Panc1 (cell line): ENCODE data around the gene VTI1A. TPM values are rescaled to one million over a fixed set of nuclear protein-coding genes. Genes with fewer than 3 reads are reported as not detected.

Experiments
- ATAC-seq: fragments of 200-7000 bp; cut with Tn5 transposase; 2 replicates; pipeline ENCODE4 v1.9.1; 2020; ENCODE audit warnings: mild to moderate bottlenecking, moderate library complexity
- BruUV-seq: library from RNA; stranded (reverse); fragments of 400-500 nt; replicated peaks from 2 replicates; lab custom pipeline; 2021; lab: Mats Ljungman, UMichigan
- CTCF ChIA-PET: fragments of 300-600 bp; sonication (Branson Sonifier 250); formaldehyde crosslinking; loops from one replicate; lab custom pipeline; 2022; ENCODE audit warnings: antibody characterized with exemption; lab: Charles Lee
- POLR2A ChIA-PET: fragments of 300-600 bp; sonication (Branson Sonifier 250); formaldehyde crosslinking; loops from one replicate; lab custom pipeline; 2022; ENCODE audit warnings: antibody characterized with exemption; lab: Charles Lee
- DNase-seq: peaks from one replicate; pipeline ENCODE4 v3.0.0-alpha.2; 2010; ENCODE audit warnings: low read depth, low spot score
- H3K27ac ChIP-seq: 2 replicates; pipeline ENCODE4 v1.5.1; 2011; ENCODE audit warnings: mild to moderate bottlenecking, low read length, inconsistent platforms
- H3K27me3 ChIP-seq: fragments of 200-500 bp; sonication (Bioruptor generic); 2 replicates; pipeline ENCODE4 v1.6.0; 2014; ENCODE audit warnings: low read length, inconsistent platforms; ENCODE audit not compliant: control insufficient read depth, insufficient read depth
- H3K36me3 ChIP-seq: fragments of 200-500 bp; sonication (Bioruptor generic); 2 replicates; pipeline ENCODE4 v1.5.1; 2014; ENCODE audit warnings: inconsistent platforms, mild to moderate bottlenecking, low read length, moderate library complexity; ENCODE audit not compliant: control insufficient read depth, insufficient read depth
- H3K4me1 ChIP-seq: 2 replicates; pipeline ENCODE4 v1.5.1; 2011; ENCODE audit warnings: inconsistent platforms, mild to moderate bottlenecking, low read length, moderate library complexity; ENCODE audit not compliant: control insufficient read depth, insufficient read depth
- H3K4me3 ChIP-seq, 2 experiments: 2 replicates each; pipeline ENCODE4 v1.5.1; 2011 to 2012; ENCODE audit warnings: low read depth in 2 of 2, low read length in 2 of 2, mild to moderate bottlenecking in 2 of 2, inconsistent platforms in 1 of 2, moderate library complexity in 1 of 2
- H3K9me3 ChIP-seq: fragments of 200-500 bp; sonication (Bioruptor generic); 2 replicates; pipeline ENCODE4 v1.5.1; 2014; ENCODE audit warnings: low read depth, mild to moderate bottlenecking, inconsistent platforms, low read length, moderate library complexity; ENCODE audit not compliant: control insufficient read depth, insufficient read depth
- CTCF ChIP-seq: fragments of 450-650 bp; IDR thresholded peaks from 2 replicates; pipeline ENCODE4 v1.5.1; 2017; ENCODE audit warnings: mild to moderate bottlenecking
- POLR2AphosphoS5 ChIP-seq: IDR thresholded peaks from 2 replicates; pipeline ENCODE4 v1.6.1; 2012; ENCODE audit warnings: mild to moderate bottlenecking, low read depth, low read length, moderate library complexity
- REST ChIP-seq, 2 experiments: IDR thresholded peaks; 2 replicates each; pipeline ENCODE4 v1.6.1; 2011 to 2012; ENCODE audit warnings: low read depth in 2 of 2, control low read depth in 1 of 2, low read length in 1 of 2, mild to moderate bottlenecking in 1 of 2, moderate library complexity in 1 of 2; ENCODE audit not compliant: insufficient read depth in 1 of 2
- SIN3A ChIP-seq: IDR thresholded peaks from 2 replicates; pipeline ENCODE4 v1.6.1; 2012; ENCODE audit warnings: low read depth, mild to moderate bottlenecking, low read length, moderate library complexity, borderline replicate concordance; ENCODE audit not compliant: insufficient read depth
- TCF7L2 ChIP-seq: IDR thresholded peaks from 2 replicates; pipeline ENCODE4 v1.6.1; 2011; ENCODE audit warnings: mild to moderate bottlenecking, low read depth, low read length, inconsistent platforms
- in situ Hi-C: cut with HindIII; loops from 2 replicates; pipeline ENCODE4 v1.10.0; 2016; ENCODE audit warnings: low sequenced_read_pairs, low pct_unique_long_range_greater_than_20kb
- intact Hi-C: fragments of 100-400 bp; cut with micrococcal nuclease; formaldehyde crosslinking; loops from one replicate; pipeline ENCODE4 v1.10.0; 2022; ENCODE audit not compliant: unreplicated experiment
- total RNA-seq: library from RNA; stranded (reverse); gene quantifications from one replicate; pipeline ENCODE4 v1.2.1, GENCODE V29; 2021; ENCODE audit not compliant: unreplicated experiment

The VTI1A gene
- total RNA-seq, 1 experiment from 2014 or later = 36.3 TPM

GRCh38 chr10:112562122-112562521 is 115.1 kb downstream of the VTI1A start:
- TF ChIP-seq REST (IDR thresholded peaks at IDR 0.05; ENCODE audit: insufficient read depth in 1 of 2, low read depth in 2 of 2, low read length in 1 of 2) (no peak), TCF7L2 (no peak), CTCF (no peak), SIN3A (no peak), POLR2AphosphoS5 (no peak)
- in situ Hi-C loops (no loop called here), intact Hi-C loops (loop anchor here (10.0 kb wide), 2 partner anchors 213 to 563 kb away; no protein-coding TSS in a partner anchor)
- ATAC-seq = no peak
- Histone ChIP-seq H3K4me1 (peaks cover 14% of the 10 kb centered on the region; the same call in 1 of the 2 replicates), H3K36me3 (no peaks in the 10 kb centered on the region), H3K4me3 (no peak overlapping the region), H3K9me3 (no peaks in the 10 kb centered on the region), H3K27me3 (no peaks in the 10 kb centered on the region), H3K27ac (no peak overlapping the region)
- BruUV-seq = no TSS peak
- ChIA-PET POLR2A (no interaction called here), CTCF (no interaction called here)
- no peak for DNase-seq

GRCh38 chr10:112562809-112563663 is 116.0 kb downstream of the VTI1A start:
- no peaks in the 10 kb centered on the region for H3K9me3 ChIP-seq
- DNase-seq = no peak
- BruUV-seq = no TSS peak
- no peak for ATAC-seq
- H3K4me3 ChIP-seq = no peak overlapping the region
- TF ChIP-seq TCF7L2 (no peak), POLR2AphosphoS5 (no peak), REST (IDR thresholded peaks at IDR 0.05; ENCODE audit: insufficient read depth in 1 of 2, low read depth in 2 of 2, low read length in 1 of 2) (no peak), CTCF (no peak), SIN3A (no peak)
- intact Hi-C loops = loop anchor here (10.0 kb wide), 2 partner anchors 212 to 562 kb away; no protein-coding TSS in a partner anchor
- ChIA-PET CTCF (no interaction called here), POLR2A (no interaction called here)
- H3K4me1 ChIP-seq = peaks cover 14% of the 10 kb centered on the region; the same call in 1 of the 2 replicates
- in situ Hi-C loops = no loop called here
- no peaks in the 10 kb centered on the region for H3K27me3 ChIP-seq
- no peak overlapping the region for H3K27ac ChIP-seq
- H3K36me3 ChIP-seq = no peaks in the 10 kb centered on the region
